Stimulated activated CD8-positive, alpha-beta memory T cell treated with anti-CD3 and anti-CD28 coated beads, Interleukin-15, amount 100 ng/mL, for 1 hour (primary cell): ENCODE measurements around the gene SLC27A1.
A peak's percentile ranks its signal among the peaks of the same experiment; 100 is the strongest.
"Not testable (repeated sequence)": the region's sequence is repeated elsewhere in the genome, so short reads cannot be mapped to it uniquely, and the experiment has no call there.

Source experiments
- DNase-seq: peaks from one replicate; pipeline ENCODE4 v3.0.0-alpha.2; 2020; ENCODE audit warnings: low read depth

Gene SLC27A1

DNA sequence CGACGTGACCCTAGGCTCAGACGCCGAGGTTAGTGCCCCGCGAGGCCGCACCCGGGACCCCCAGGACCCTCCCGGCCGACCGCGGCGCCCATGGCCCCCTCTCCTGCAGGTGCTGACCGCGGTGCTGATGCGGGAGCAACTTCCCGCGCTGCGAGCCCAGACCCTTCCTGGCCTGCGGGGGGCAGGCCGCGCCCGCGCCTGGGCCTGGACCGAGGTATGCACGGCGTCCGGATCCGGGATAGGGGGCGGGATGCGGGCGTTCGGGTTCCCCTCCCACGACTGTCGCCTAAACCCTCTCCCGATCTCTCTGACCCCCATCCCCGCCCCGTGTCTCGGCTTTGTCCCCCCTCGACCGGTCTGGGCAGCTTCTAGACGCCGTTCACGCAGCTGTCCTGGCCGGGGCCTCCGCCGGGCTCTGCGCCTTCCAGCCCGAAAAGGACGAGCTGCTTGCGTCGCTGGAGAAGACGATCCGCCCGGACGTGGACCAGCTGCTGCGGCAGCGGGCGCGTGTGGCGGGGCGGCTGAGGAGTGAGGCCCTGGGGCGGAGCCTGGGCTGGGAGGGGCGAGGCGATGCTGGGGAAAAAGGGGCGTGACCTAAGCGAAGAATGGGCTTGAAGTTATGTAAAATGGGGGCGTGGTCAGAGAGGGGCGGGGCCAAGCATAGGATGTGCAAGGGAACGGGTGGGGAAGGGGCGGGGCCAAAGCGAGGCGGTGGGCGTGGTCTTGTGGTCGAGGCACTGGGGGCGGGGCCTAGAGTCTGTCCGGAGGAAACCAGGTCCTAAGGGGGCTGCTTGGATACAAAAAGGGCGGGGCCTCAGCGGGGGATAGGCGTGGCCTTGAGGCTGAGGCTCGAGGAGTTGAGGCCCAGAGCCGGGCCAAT is 69.2 kb downstream of the SLC27A1 start:
- DNase-seq: peak; percentile 95

DNA sequence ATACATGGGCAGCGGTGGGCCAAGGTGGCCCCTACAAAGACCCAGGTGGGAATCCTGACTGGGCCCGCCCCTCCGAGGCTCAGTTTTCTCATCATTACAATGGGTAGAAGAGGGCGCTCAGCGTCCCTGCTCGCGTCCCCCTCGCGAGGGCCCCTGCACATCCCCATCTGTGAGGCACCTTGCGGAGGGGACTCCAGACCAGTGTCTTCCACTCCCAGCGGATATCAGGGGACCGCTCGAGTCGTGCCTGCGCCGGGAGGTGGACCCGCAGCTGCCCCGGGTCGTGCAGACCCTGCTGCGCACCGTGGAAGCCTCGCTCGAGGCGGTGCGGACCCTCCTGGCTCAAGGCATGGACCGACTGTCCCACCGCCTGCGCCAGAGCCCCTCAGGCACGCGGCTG is 69.8 kb downstream of the SLC27A1 start:
- DNase-seq: no peak

DNA sequence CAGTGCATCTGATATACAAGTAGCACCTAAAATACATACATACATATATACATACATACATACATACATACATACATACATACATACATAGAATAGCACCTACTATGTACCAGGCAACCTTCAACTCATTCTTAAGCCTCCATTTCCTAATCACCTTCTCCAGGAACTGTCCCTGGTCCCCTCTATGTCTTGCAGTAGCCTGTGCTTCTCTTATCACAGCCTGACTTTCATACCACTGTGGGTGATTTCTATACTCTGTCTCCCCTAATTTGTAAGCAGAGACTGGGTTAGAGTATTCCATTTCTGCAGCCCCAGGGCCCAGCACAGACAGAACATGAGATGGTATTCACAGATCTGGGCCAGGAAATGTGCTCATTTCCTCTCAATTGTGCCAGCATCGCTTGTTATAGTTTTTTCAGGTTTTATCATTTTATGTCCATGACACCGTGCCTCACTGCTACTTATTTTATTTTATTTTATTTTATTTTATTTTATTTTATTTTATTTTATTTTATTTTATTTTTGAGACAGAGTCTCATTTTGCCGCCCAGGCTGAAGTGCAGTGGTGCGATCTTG is 70.9 kb downstream of the SLC27A1 start:
- DNase-seq: no peak

GRCh38 chr19:17542042-17542441 is 71.7 kb downstream of the SLC27A1 start:
- no peak for DNase-seq

- DNase-seq: no peak
These were observed 72.7 kb downstream of the SLC27A1 start for GRCh38 chr19:17542793-17543582.

GRCh38 chr19:17543986-17544385 is 73.7 kb downstream of the SLC27A1 start:
- DNase-seq: no peak

DNA sequence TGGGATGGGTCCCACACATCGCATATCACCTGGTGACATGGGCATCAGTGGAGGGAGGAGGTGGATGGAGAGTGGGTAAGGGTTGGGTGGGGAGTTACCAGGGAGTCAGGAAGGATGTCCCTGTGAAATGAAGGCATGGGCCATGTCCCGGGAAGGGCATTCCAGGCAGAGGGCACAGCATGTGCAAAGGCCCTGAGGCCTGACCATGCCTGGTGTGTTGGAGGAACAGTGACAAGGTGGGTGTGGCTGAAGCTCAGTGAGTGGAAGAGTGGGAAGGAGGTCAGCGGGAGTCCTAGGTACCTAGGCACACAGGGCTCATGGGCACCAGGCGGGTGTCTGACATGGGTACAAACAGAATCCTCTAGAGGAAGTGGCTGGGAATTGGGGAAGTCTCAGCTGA is 74.1 kb downstream of the SLC27A1 start:
- DNase-seq: no peak

GRCh38 chr19:17548145-17548544 is 77.8 kb downstream of the SLC27A1 start:
- DNase-seq: no peak

DNA sequence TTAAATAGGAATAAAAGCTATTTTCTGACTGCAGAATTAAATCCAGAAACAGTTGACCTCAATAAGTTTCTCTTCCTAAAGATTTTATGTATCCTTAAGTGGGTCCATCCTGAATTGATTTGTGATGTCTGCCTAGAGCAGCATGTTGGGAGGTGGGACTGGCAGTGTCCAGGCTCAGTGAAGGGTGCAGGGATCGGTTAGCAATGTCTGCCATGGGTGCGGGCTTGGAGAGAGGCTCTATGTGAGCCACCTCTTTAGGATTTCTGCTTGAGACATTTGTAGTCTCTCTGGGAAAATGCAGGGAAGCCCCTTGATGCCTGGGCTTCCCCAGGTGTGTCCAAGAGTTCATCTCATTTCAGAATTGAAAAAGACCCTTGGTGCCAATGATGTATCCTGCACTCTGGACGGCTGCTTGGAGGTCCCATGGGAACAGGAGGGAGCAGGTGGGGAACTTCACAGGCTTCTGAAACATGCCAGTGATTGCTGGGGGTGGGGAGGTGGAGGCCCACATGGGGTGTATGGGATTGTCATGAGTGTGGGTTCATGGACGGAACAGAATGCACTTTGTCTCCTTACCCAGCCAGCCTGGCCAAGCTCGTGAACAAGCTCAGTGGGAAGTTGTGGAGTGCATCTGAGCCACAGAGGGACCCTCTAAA is 78.9 kb downstream of the SLC27A1 start:
- no peak for DNase-seq

DNA sequence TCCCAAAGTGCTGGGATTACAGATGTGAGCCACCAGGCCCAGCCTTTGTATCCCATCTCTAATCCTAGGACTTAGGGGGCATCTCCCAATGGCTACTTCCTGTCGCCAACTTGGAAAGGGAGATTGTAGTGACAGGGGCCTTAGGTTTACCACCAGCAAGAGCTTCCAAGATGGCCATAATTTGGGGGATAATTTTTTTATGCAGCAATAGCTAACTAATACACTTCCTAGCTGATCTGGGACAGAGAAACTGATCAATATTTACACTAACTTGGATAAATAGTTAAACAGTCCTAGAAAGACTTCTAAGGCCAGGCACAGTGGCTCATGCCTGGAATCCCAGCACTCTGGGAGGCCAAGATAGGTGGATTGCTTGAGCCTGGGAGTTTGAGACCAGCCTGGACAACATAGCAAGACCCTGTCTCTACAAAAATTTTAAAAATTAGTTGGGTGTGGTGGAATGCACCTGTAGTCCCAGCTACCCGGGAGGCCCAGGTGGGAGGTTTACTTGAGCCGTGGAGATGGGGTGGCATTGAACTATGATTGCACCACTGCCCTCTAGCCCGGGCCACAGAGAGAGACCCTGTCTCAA is 79.8 kb downstream of the SLC27A1 start:
- no peak for DNase-seq

GRCh38 chr19:17552735-17553134 is 82.4 kb downstream of the SLC27A1 start:
- DNase-seq: not testable (repeated sequence)

- DNase-seq: no peak
These were observed 82.9 kb downstream of the SLC27A1 start for GRCh38 chr19:17553256-17553655.

- DNase-seq: no peak
These were observed 84.7 kb downstream of the SLC27A1 start for GRCh38 chr19:17554968-17555479.

GRCh38 chr19:17555480-17555928 is 85.2 kb downstream of the SLC27A1 start, which contains the start of gene COLGALT1:
Gene COLGALT1 (plus strand): TSS chr19:17555649. CDS start chr19:17555714, 65 bp downstream.
- peak; percentile 99 for DNase-seq
